Brain microvascular endothelial cell (primary cell): ENCODE data around the gene MAN1A2.
"Not testable (repeated sequence)": the region's sequence is repeated elsewhere in the genome, so short reads cannot be mapped to it uniquely, and the experiment has no call there.

Source experiments
- DNase-seq: peaks from one replicate; pipeline ENCODE4 v3.0.0-alpha.2; 2020
- H3K27ac ChIP-seq: fragments of 250-450 bp; sonication (Bioruptor Pico); 2 replicates; pipeline ENCODE4 v1.5.1; 2020; ENCODE audit warnings: mild to moderate bottlenecking, moderate library complexity
- H3K27me3 ChIP-seq: fragments of 250-450 bp; sonication (Bioruptor Pico); replicated peaks from 2 replicates; pipeline ENCODE4 v1.5.1; 2020; ENCODE audit warnings: mild to moderate bottlenecking
- H3K36me3 ChIP-seq: fragments of 250-450 bp; sonication (Bioruptor Pico); replicated peaks from 2 replicates; pipeline ENCODE4 v1.5.1; 2020; ENCODE audit warnings: mild to moderate bottlenecking
- H3K4me3 ChIP-seq: 2 replicates; pipeline ENCODE4 v1.5.1; 2011; ENCODE audit warnings: low read depth, mild to moderate bottlenecking, control low read depth, low read length, moderate library complexity
- in situ Hi-C: cut with HindIII; loops from 2 replicates; pipeline ENCODE4 v1.10.0; 2017; ENCODE audit warnings: low sequenced_read_pairs, low pct_ligation_motif_present
- TF ChIP-seq, protein P1 (sequence below): IDR thresholded peaks from 2 replicates; pipeline ENCODE4 v1.5.1; 2011; ENCODE audit warnings: low read depth, mild to moderate bottlenecking, moderate library complexity, low read length, control low read depth, inconsistent platforms; ENCODE audit errors: missing control alignments

The MAN1A2 gene

DNA sequence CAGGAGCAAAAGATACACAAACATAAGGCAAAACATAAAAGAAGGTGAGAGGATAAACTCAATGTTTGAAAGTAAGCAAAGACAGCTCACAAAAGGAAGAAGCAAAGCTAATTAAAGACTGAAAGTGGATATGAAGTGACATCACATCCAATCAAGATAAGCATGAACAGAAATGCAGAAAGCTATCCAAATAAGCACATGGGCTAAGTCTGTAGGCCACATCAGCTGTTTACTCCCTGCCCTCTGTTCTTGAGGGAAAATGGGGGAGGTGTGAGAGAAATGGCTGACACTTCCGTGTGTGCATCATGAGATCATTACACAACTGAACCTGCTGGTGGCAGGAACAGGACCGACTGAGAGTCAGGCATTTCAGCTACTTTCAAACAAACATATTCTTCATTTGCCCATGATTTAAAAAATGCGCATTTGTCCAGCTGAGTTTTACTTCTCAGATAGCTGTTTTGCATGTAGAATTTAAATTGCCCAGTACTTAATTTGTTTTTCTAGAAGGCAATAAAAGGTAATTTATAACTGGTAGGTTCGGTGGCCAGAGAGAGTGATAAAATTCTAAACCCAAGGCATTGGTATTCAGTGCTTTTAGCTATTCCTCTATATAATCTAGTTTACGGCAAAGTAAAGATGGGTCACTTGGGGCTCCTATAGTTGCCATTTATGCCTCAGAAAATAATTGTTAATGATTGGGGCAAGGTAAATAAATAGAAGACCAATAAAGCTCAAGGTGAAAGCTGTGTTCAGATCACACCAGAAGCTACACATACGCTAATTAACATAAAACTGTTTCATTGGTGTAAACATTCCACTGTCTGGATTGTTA is 27.2 kb upstream of the MAN1A2 start:
- TF ChIP-seq, protein P1, sequence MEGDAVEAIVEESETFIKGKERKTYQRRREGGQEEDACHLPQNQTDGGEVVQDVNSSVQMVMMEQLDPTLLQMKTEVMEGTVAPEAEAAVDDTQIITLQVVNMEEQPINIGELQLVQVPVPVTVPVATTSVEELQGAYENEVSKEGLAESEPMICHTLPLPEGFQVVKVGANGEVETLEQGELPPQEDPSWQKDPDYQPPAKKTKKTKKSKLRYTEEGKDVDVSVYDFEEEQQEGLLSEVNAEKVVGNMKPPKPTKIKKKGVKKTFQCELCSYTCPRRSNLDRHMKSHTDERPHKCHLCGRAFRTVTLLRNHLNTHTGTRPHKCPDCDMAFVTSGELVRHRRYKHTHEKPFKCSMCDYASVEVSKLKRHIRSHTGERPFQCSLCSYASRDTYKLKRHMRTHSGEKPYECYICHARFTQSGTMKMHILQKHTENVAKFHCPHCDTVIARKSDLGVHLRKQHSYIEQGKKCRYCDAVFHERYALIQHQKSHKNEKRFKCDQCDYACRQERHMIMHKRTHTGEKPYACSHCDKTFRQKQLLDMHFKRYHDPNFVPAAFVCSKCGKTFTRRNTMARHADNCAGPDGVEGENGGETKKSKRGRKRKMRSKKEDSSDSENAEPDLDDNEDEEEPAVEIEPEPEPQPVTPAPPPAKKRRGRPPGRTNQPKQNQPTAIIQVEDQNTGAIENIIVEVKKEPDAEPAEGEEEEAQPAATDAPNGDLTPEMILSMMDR, result no peak
- no peaks in the 10 kb centered on the region for H3K36me3 ChIP-seq
- no peaks in the 10 kb centered on the region for H3K27me3 ChIP-seq
- no peak overlapping the region for H3K4me3 ChIP-seq
- no peak overlapping the region for H3K27ac ChIP-seq
- peak; percentile 14 for DNase-seq
- in situ Hi-C loops, result no loop called here

DNA sequence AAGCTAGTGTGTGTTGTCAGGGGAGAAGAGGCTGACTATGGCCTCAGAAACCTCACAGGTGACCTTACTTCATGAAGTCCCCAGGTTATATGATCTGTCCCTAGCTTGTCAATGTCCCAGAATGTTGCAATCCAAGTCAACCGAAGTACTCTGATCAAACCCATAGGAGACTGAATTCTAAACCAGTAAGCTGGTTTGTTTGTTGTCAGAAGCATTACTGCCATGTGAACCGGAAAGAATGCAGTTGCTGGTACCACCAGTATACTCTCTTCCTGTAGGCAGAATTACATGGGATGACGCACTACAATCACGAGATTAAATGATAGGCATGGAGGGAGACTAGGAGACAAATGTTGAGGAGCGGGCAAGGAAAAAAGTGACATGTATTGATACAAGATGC is 26.1 kb upstream of the MAN1A2 start:
- H3K4me3 ChIP-seq, result no peak overlapping the region
- H3K27ac ChIP-seq, result no peak overlapping the region
- DNase-seq, result no peak
- in situ Hi-C loops, result no loop called here
- H3K27me3 ChIP-seq, result no peaks in the 10 kb centered on the region
- TF ChIP-seq, protein P1, result no peak
- H3K36me3 ChIP-seq, result no peaks in the 10 kb centered on the region

DNA sequence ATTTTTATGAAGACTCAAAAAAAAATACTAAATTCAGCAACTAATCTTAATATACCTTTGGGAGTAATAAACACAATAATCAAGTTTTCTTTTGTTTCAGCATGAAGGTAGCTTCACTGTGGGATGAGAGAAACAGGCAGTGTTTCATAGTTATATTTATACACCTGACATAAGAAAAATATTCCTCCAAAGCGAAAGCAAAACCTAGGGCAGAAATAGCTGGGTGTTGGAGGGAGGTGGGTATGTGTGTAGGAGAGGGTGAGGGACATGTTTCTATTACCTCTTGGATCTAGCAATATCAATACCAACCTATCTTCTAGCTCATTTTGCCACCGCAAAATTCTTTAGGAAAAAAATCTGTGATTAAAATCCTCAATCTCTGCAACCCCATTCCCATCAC is 24.9 kb upstream of the MAN1A2 start:
- no peaks in the 10 kb centered on the region for H3K27me3 ChIP-seq
- TF ChIP-seq, protein P1, result no peak
- H3K36me3 ChIP-seq, result no peaks in the 10 kb centered on the region
- H3K27ac ChIP-seq, result no peak overlapping the region
- DNase-seq, result no peak
- in situ Hi-C loops, result no loop called here
- no peak overlapping the region for H3K4me3 ChIP-seq

DNA sequence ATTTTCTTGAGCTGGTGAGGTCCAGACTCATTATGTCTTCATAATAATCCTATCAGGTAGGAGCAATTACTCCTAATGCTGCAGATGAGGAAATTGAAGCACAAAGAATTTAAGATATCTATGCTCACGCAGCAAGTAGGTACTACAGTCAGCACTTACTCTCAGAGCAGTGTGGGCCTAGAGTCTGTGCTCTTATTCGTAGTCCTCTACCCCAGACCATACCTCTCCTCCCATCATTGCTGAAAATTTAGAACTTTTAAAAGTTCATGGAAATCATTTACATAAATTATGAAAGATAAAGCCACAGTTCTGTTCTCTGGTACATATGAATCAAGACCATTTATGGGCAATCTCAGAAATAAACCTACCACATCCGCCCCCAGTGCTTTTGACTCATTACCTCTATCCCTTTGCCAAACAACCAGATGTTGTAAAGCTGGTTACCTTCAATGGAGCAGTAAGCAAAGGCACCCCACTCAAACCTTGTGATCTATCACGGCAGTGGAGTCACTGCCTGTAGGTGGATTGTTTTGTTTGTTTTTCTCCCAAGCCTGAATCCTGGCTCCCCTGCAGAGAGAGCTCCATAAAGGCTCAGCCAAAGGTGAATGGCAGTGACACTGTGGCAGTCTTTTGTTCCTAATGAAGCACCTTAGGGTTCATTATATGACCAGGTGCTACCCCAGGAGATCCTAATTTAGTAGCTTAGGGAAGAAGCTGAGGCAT is 20.9 kb upstream of the MAN1A2 start:
- Histone ChIP-seq H3K36me3 (no peaks in the 10 kb centered on the region), H3K27ac (no peak overlapping the region), H3K4me3 (no peak overlapping the region), H3K27me3 (no peaks in the 10 kb centered on the region)
- no peak for DNase-seq
- in situ Hi-C loops, result no loop called here
- TF ChIP-seq, protein P1, result no peak

DNA sequence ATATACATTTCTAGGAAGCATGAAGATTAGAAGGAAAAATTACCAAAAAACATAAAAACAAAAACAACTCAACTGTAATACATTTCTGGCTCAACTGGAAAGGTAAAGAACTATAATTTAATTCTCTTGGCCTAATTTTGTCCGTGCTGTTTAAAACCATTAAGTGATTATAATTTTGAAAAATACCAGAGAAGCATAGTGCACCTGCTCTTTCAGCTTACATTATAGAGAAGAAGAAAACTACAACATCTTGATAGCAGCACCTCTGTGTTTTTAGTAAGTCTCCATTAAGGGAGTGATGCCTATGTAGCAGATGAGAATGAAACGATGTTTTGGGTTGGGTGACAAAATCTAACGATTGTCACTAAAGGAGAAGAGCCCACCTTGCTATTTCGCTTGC is 19.3 kb upstream of the MAN1A2 start:
- TF ChIP-seq, protein P1, result no peak
- DNase-seq, result no peak
- Histone ChIP-seq H3K36me3 (no peaks in the 10 kb centered on the region), H3K27ac (no peak overlapping the region), H3K4me3 (no peak overlapping the region), H3K27me3 (no peaks in the 10 kb centered on the region)
- in situ Hi-C loops, result no loop called here

DNA sequence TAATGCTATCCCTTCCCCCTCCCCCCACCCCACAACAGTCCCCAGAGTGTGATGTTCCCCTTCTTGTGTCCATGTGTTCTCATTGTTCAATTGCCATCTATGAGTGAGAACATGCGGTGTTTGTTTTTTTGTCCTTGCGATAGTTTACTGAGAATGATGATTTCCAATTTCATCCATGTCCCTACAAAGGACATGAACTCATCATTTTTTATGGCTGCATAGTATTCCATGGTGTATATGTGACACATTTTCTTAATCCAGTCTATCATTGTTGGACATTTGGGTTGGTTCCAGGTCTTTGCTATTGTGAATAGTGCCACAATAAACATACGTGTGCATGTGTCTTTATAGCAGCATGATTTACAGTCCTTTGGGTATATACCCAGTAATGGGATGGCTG is 14.6 kb upstream of the MAN1A2 start:
- H3K4me3 ChIP-seq, DNase-seq, in situ Hi-C loops, H3K27ac ChIP-seq, H3K27me3 ChIP-seq, H3K36me3 ChIP-seq: not testable (repeated sequence)

DNA sequence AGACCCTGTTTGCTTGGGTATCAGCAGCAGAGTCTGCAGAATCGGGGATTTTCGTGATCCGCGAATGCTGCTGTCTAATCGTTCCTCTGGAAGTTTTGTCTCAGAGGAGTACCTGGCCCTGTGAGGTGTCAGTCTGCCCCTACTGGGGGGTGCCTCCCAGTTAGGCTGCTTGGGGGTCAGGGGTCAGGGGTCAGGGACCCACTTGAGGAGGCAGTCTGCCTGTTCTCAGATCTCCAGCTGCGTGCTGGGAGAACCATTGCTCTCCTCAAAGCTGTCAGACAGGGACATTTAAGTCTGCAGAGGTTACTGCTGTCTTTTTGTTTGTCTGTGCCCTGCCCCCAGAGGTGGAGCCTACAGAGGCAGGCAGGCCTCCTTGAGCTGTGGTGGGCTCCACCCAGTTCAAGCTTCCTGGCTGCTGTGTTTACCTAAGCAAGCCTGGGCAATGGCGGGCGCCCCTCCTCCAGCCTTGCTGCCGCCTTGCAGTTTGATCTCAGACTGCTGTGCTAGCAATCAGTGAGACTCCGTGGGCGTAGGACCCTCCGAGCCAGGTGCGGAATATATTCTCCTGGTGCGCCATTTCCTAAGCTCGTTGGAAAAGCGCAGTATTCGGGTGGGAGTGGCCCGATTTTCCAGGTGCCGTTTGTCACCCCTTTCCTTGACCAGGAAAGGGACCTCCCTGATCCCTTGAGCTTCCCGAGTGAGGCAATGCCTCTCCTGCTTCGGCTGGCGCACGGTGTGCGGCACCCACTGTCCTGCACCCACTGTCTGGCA is 9.2 kb upstream of the MAN1A2 start:
- H3K27ac ChIP-seq, H3K36me3 ChIP-seq, in situ Hi-C loops, H3K4me3 ChIP-seq, DNase-seq, H3K27me3 ChIP-seq: not testable (repeated sequence)

DNA sequence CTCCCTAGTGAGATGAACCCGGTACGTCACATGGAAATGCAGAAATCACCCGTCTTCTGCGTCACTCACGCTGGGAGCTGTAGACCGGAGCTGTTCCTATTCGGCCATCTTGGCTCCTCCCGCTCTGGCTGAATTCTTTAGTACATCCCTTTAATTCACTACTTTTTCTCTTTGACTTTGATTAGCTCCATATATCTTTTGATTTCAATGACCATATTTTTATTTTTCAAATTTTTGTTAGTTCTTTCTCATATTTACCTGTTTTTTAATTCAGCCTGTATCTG is 8.7 kb upstream of the MAN1A2 start:
- in situ Hi-C loops, H3K27me3 ChIP-seq, H3K27ac ChIP-seq, DNase-seq, H3K4me3 ChIP-seq, H3K36me3 ChIP-seq: not testable (repeated sequence)
